Ovary (tissue), 9 donors: ENCODE results near the gene KRTAP17-1. TPM values are rescaled to one million over a fixed set of nuclear protein-coding genes. Genes with fewer than 3 reads are reported as not detected.

Source experiments
- DNase-seq, 5 donors: peaks; one replicate each; pipeline ENCODE4 v3.0.0-alpha.2; 2019 to 2020
- H3K27ac ChIP-seq, 2 donors: fragments of 200-600 bp; one replicate each; pipeline versions ENCODE4 v1.5.1 to v1.8.0; 2019 to 2022
- H3K27me3 ChIP-seq: fragments of 200-600 bp; one replicate; pipeline ENCODE4 v1.8.0; 2022
- H3K36me3 ChIP-seq: fragments of 200-600 bp; sonication (generic); one replicate; pipeline ENCODE4 v1.5.1; 2019
- H3K4me1 ChIP-seq: one replicate; pipeline ENCODE4 v1.8.1; 2013; ENCODE audit warnings: mild to moderate bottlenecking, moderate library complexity; ENCODE audit not compliant: insufficient read depth
- H3K4me3 ChIP-seq: fragments of 200-600 bp; sonication (generic); one replicate; pipeline ENCODE4 v1.5.1; 2017
- H3K9me3 ChIP-seq, 2 donors: fragments of 200-600 bp in 1 of 2; sonication (generic) in 1 of 2; one replicate each; pipeline versions ENCODE4 v1.5.1 to v1.8.1; 2013 to 2019; ENCODE audit warnings: mild to moderate bottlenecking in 1 of 2, moderate library complexity in 1 of 2
- EP300 ChIP-seq: sonication (generic); formaldehyde crosslinking; IDR thresholded peaks from one replicate; pipeline ENCODE4 v1.6.1; 2017; ENCODE audit warnings: antibody characterized with exemption
- POLR2A ChIP-seq: fragments of 450-650 bp; IDR thresholded peaks from one replicate; pipeline ENCODE4 v1.6.1; 2017; ENCODE audit warnings: antibody characterized with exemption, mild to moderate bottlenecking, moderate library complexity
- WGBS, 3 donors: extraction: QIAGEN DNeasy Blood & Tissue Kit in 1 of 3; methylation state at CpG; one replicate each; pipeline versions ENCODE4 v1.1.5 to v1.1.7; 2013 to 2017; 5-methylcytosine and 5-hydroxymethylcytosine counted together
- intact Hi-C, 4 donors: fragments of 100-400 bp; cut with DNase I; formaldehyde crosslinking; loops; one replicate each; pipeline versions ENCODE4 v1.11.0 to v1.15.1; 2022 to 2023
- polyA plus RNA-seq, 2 donors: library from polyadenylated mRNA; stranded (reverse); fragments of 200-250 nt in 1 of 2; fragments of 350-450 nt in 1 of 2; fragmentation: Illumina TruSeq in 1 of 2; extraction: RNeasy Lipid Tissue Mini Kit (QIAGEN cat#74804) in 1 of 2; gene quantifications; one replicate each; pipeline ENCODE4 v1.2.3, GENCODE V29; 2013 to 2014
- total RNA-seq, 7 donors: library from RNA; depleted of rRNA in 2 of 7; stranded (reverse); fragments of >200 nt in 2 of 7; fragmentation: NEBNext Ultra II Directional in 3 of 7; extraction: Animal tissue kit (Norgen Biotek cat#: 25700) in 3 of 7; gene quantifications; one replicate each; pipeline versions ENCODE4 v1.1.0 to v1.2.4, GENCODE V29; 2016 to 2023
- TF ChIP-seq, protein P1 (sequence below), 3 donors: fragments of 450-650 bp in 2 of 3; fragments of 200-600 bp in 1 of 3; IDR thresholded peaks; one replicate each; pipeline versions ENCODE4 v1.5.1 to v1.8.0; 2016 to 2022; ENCODE audit warnings: antibody characterized with exemption in 3 of 3, mild to moderate bottlenecking in 1 of 3
- donor health status: DM: no; HTN: no; CAD: no; lungs with moderate emphysema.
- donor health status: DM: no; HTN: no; CAD: no.
- donor health status: Bipolar disorder and iron deficiency.
- donor health status: DM: yes; HTN: yes; CAD: no.
- donor health status: DM: no; HTN: no; CAD: no.
- donor health status: DM: yes; HTN: yes; CAD: no.

The KRTAP17-1 gene
- total and polyA plus RNA-seq, 9 donors = not detected

DNA sequence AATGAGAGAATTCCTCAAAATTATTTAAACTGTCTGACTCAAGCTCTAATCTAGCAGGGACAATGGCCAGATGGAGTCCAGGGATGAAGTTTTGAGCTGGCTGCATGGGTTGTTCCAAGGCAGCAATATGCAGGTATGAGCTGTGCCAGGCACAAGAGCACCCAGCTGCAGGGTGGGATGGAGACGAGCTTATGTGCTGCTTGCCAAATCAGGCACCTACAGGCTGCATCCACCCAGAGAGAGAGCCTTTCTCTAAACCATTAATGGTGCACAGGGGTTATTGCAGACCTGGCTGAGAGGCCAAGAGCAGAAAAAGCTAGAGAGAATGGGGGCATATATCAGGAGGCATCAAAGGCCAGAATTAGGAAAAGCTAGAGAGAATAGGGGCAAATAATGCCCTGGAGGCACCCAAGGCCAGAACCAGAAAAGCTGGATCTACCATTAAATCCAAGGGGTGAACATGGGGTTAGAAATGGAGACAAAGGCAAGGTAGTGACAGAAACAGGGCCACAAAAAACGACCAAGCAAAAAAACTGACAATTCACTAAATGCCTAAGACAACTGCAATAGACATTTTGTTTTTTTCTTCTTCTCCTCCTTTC is 24.2 kb upstream of the KRTAP17-1 start:
- H3K27ac ChIP-seq = no peak overlapping the region
- TF ChIP-seq POLR2A (no peak), EP300 (no peak)
- TF ChIP-seq, protein P1, sequence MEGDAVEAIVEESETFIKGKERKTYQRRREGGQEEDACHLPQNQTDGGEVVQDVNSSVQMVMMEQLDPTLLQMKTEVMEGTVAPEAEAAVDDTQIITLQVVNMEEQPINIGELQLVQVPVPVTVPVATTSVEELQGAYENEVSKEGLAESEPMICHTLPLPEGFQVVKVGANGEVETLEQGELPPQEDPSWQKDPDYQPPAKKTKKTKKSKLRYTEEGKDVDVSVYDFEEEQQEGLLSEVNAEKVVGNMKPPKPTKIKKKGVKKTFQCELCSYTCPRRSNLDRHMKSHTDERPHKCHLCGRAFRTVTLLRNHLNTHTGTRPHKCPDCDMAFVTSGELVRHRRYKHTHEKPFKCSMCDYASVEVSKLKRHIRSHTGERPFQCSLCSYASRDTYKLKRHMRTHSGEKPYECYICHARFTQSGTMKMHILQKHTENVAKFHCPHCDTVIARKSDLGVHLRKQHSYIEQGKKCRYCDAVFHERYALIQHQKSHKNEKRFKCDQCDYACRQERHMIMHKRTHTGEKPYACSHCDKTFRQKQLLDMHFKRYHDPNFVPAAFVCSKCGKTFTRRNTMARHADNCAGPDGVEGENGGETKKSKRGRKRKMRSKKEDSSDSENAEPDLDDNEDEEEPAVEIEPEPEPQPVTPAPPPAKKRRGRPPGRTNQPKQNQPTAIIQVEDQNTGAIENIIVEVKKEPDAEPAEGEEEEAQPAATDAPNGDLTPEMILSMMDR (IDR thresholded peaks at IDR 0.05) = no peak
- DNase-seq = no peak
- H3K36me3 ChIP-seq = no peaks in the 10 kb centered on the region
- no peaks in the 10 kb centered on the region for H3K9me3 ChIP-seq
- H3K4me1 ChIP-seq = no peaks in the 10 kb centered on the region
- no peaks in the 10 kb centered on the region for H3K27me3 ChIP-seq
- WGBS, 3 donors = 75 to 80% (median 79%) methylated on average over 2 of the region's 2 CpGs
- intact Hi-C loops = no loop called here
- no peak overlapping the region for H3K4me3 ChIP-seq

DNA sequence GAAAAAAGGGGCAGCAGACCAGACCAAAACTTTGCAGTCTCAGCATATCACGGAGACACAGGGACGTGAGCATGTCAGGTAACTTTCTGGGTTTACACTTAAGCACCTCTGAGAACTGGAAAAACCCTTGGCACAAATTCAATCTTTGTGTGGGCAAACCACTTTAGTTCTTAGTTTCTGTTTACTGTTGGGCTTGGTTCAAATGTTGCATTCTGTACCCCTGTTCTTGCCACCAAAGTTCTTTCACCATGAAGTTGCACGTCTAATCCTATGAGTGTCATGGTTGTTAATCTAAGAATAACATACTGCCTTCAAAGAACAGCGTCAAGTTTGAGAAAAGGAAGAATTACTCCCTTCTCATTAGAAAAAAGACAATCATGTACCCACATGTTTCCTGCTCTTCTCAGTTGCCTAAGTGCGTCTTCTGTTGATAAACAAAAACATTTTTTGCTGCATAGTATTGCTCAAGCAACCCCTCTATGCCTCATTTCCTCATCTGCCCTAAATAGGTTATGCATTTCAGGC is 23.5 kb upstream of the KRTAP17-1 start:
- WGBS, 3 donors = 58 to 69% (median 67%) methylated on average over 5 of the region's 5 CpGs
- Histone ChIP-seq H3K36me3 (no peaks in the 10 kb centered on the region), H3K4me1 (no peaks in the 10 kb centered on the region), H3K27ac (no peak overlapping the region), H3K27me3 (no peaks in the 10 kb centered on the region), H3K9me3 (no peaks in the 10 kb centered on the region), H3K4me3 (no peak overlapping the region)
- TF ChIP-seq POLR2A (no peak), EP300 (no peak)
- TF ChIP-seq, protein P1 (IDR thresholded peaks at IDR 0.05) = no peak
- DNase-seq = no peak
- intact Hi-C loops = no loop called here

DNA sequence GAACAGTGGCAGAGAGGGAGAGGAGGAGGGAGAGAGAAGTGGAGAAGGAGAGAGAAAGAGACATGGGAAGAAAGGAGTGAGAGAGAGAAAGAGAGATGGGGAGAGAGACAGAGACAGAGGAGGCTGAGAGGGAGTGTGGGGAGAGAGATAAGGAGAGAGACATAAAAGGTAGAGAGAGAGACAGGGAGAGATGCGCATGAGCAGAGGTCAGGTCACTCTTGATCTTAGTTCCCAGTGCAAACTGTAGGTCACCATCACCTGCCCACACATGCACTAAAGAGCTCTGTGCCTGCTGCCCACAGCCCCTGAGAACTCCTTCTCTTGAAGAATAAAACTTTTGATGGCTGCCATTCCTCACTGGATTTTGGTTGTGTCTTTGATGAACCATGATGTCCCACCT is 20.2 kb upstream of the KRTAP17-1 start:
- H3K4me3 ChIP-seq = no peak overlapping the region
- WGBS, 3 donors = 96 to 97% (median 96%) methylated on average over 1 of the region's 1 CpG
- H3K9me3 ChIP-seq = no peaks in the 10 kb centered on the region
- TF ChIP-seq POLR2A = no peak
- TF ChIP-seq EP300 = no peak
- TF ChIP-seq, protein P1 (IDR thresholded peaks at IDR 0.05) = no peak
- no peak for DNase-seq
- no peaks in the 10 kb centered on the region for H3K27me3 ChIP-seq
- no peak overlapping the region for H3K27ac ChIP-seq
- H3K36me3 ChIP-seq = no peaks in the 10 kb centered on the region
- intact Hi-C loops = no loop called here
- H3K4me1 ChIP-seq = no peaks in the 10 kb centered on the region

DNA sequence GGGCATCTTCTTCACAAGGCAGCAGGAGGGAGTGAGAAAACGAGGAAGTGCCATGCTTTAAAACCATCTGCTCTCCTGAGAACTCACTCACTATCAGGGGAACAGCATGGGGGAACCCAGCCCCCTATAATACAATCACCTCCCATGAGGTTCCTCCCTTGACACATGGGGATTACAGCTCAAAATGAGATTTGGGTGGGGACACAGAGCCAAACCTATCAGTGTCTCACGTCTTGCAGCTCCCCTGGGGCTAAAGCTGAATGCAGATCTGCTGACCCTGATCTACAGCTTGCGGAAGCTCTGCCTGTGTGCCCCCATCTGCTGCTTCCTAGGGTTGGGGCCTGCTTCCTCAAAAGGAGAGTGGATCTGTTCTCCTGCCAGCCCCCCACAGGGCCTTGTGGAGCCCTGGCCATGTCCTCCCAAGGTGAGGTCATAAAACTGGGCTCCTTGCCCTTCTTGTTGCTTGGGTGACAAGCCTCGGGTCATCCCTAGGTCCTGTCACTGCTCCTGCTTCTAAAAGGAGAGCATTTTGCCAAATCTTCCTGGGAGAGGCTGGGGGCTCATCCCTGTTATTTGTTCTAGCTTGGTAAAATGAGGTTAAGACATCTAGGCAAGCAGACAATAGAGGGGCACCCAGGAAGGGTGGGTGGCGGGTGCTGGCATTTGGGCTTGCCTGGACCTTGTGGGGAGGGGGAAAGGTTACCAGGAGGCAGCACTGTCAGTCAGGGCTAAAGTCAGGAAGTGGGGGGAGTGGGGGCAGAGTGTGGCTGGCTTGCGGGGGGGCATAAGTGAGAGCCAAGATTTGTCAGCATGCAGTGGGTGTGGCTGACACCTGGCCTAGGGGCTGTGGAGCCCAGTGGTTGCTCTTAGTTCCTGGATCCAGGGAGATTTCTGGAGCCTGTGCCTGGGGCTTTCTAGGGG is 19.1 kb upstream of the KRTAP17-1 start:
- H3K27ac ChIP-seq = no peak overlapping the region
- intact Hi-C loops = no loop called here
- no peaks in the 10 kb centered on the region for H3K27me3 ChIP-seq
- WGBS, 3 donors = 82 to 87% (median 86%) methylated on average over 6 of the region's 6 CpGs
- TF ChIP-seq POLR2A (no peak), EP300 (no peak)
- TF ChIP-seq, protein P1 (IDR thresholded peaks at IDR 0.05) = no peak
- H3K9me3 ChIP-seq = no peaks in the 10 kb centered on the region
- no peak overlapping the region for H3K4me3 ChIP-seq
- no peaks in the 10 kb centered on the region for H3K36me3 ChIP-seq
- DNase-seq = no peak
- H3K4me1 ChIP-seq = no peaks in the 10 kb centered on the region
